SK-N-MC (cell line): ENCODE results near the gene SPSB1.

Experiments used
- FOXP2 ChIP-seq: optimal IDR thresholded peaks from 2 replicates; pipeline ENCODE3; 2011; ENCODE audit warnings: mild to moderate bottlenecking, moderate library complexity; ENCODE audit not compliant: insufficient read depth; ENCODE audit errors: extremely low read length, control extremely low read depth
- POLR2AphosphoS5 ChIP-seq: IDR thresholded peaks from 2 replicates; pipeline ENCODE4 v1.6.1; 2012; ENCODE audit warnings: mild to moderate bottlenecking, low read depth, low read length, borderline replicate concordance

GRCh38 chr1:9319789-9320519, 27.3 kb downstream of the SPSB1 start:
- TF ChIP-seq POLR2AphosphoS5, result no peak
- no peak for TF ChIP-seq FOXP2
